IMR-90 (cell line): ENCODE data around the gene USPL1. TPM values are rescaled to one million over a fixed set of nuclear protein-coding genes. Genes with fewer than 3 reads are reported as not detected.

Experiments
- ATAC-seq: fragments of 200-7000 bp; cut with Tn5 transposase; 2 replicates; pipeline ENCODE4 v1.9.1; 2020; ENCODE audit warnings: low read depth, mild to moderate bottlenecking, moderate library complexity
- BruUV-seq: library from RNA; stranded (reverse); fragments of 400-500 nt; replicated peaks from 2 replicates; lab custom pipeline; 2021; lab: Mats Ljungman, UMichigan
- CTCF ChIA-PET: fragments of 300-600 bp; formaldehyde crosslinking; extraction: SDS; loops from one replicate; lab custom pipeline; 2021; ENCODE audit warnings: antibody characterized with exemption; lab: Yijun Ruan, JAX
- POLR2A ChIA-PET: fragments of 300-600 bp; sonication (Branson Sonifier 250); formaldehyde crosslinking; loops from one replicate; lab custom pipeline; 2022; ENCODE audit warnings: antibody characterized with exemption; ENCODE audit not compliant: unreplicated experiment; lab: Charles Lee
- DNase-seq: peaks from one replicate; pipeline ENCODE4 v3.0.0; 2013
- H2AFZ ChIP-seq: replicated peaks from 2 replicates; pipeline ENCODE3; 2013; ENCODE audit warnings: low read length, mild to moderate bottlenecking; ENCODE audit not compliant: poor library complexity
- H2AK5ac ChIP-seq: 2 replicates; pipeline ENCODE4 v1.6.1; 2013; ENCODE audit warnings: low read depth, low read length, inconsistent platforms
- H2AK9ac ChIP-seq: replicated peaks from 2 replicates; pipeline ENCODE3; 2013; ENCODE audit warnings: mild to moderate bottlenecking, low read depth, low read length, moderate library complexity; ENCODE audit not compliant: poor library complexity
- H2BK120ac ChIP-seq: 2 replicates; pipeline ENCODE4 v1.6.1; 2013; ENCODE audit warnings: low read depth, low read length, inconsistent platforms
- H2BK15ac ChIP-seq: 3 replicates; pipeline ENCODE4 v1.6.1; 2013; ENCODE audit warnings: low read depth, low read length, inconsistent platforms
- H2BK20ac ChIP-seq: 2 replicates; pipeline ENCODE4 v1.6.1; 2013; ENCODE audit warnings: low read depth, mild to moderate bottlenecking, inconsistent platforms, low read length, moderate library complexity
- H2BK5ac ChIP-seq: 2 replicates; pipeline ENCODE4 v1.6.1; 2013; ENCODE audit warnings: mild to moderate bottlenecking, low read depth, low read length, inconsistent platforms; ENCODE audit not compliant: poor library complexity, severe bottlenecking
- H3K14ac ChIP-seq: replicated peaks from 2 replicates; pipeline ENCODE4 v1.6.1; 2013; ENCODE audit warnings: low read depth, low read length, inconsistent platforms
- H3K18ac ChIP-seq: 2 replicates; pipeline ENCODE4 v1.6.1; 2013; ENCODE audit warnings: low read depth, low read length, control low read depth
- H3K23ac ChIP-seq: 2 replicates; pipeline ENCODE4 v1.6.1; 2013; ENCODE audit warnings: low read depth, low read length, inconsistent platforms
- H3K27ac ChIP-seq: 2 replicates; pipeline ENCODE4 v1.5.1; 2013; ENCODE audit warnings: mild to moderate bottlenecking, control low read depth, low read length; ENCODE audit not compliant: insufficient read depth
- H3K27me3 ChIP-seq: 2 replicates; pipeline ENCODE4 v1.6.1; 2013; ENCODE audit warnings: low read length; ENCODE audit not compliant: control insufficient read depth, insufficient read depth
- H3K36me3 ChIP-seq: 2 replicates; pipeline ENCODE4 v1.6.1; 2013; ENCODE audit warnings: low read length, mixed read lengths; ENCODE audit not compliant: control insufficient read depth, insufficient read depth
- H3K4ac ChIP-seq: 2 replicates; pipeline ENCODE4 v1.6.1; 2013; ENCODE audit warnings: low read depth, low read length, inconsistent platforms
- H3K4me1 ChIP-seq: 2 replicates; pipeline ENCODE4 v1.6.1; 2013; ENCODE audit warnings: low read length, mixed read lengths; ENCODE audit not compliant: control insufficient read depth, insufficient read depth
- H3K4me2 ChIP-seq: 2 replicates; pipeline ENCODE4 v1.6.1; 2013; ENCODE audit warnings: low read depth, mild to moderate bottlenecking, control low read depth, low read length, moderate library complexity
- H3K4me3 ChIP-seq: 2 replicates; pipeline ENCODE4 v1.5.1; 2013; ENCODE audit warnings: low read depth, mild to moderate bottlenecking, control low read depth, low read length, moderate library complexity; ENCODE audit not compliant: insufficient read depth
- H3K56ac ChIP-seq: 2 replicates; pipeline ENCODE4 v1.6.1; 2013; ENCODE audit warnings: low read length, inconsistent platforms; ENCODE audit not compliant: insufficient read depth; ENCODE audit errors: extremely low read depth
- H3K79me1 ChIP-seq, 2 experiments: 2 replicates each; pipeline ENCODE4 v1.6.1; 2013; ENCODE audit warnings: low read length in 2 of 2, inconsistent platforms in 1 of 2, low read depth in 1 of 2
- H3K9ac ChIP-seq: 2 replicates; pipeline ENCODE4 v1.6.1; 2013; ENCODE audit warnings: low read depth, low read length, control low read depth
- H3K9me1 ChIP-seq: 2 replicates; pipeline ENCODE4 v1.6.1; 2013; ENCODE audit warnings: low read length, inconsistent platforms; ENCODE audit not compliant: insufficient read depth
- H3K9me3 ChIP-seq: 2 replicates; pipeline ENCODE4 v1.6.1; 2013; ENCODE audit warnings: low read length; ENCODE audit not compliant: control insufficient read depth, insufficient read depth
- H4K20me1 ChIP-seq: 2 replicates; pipeline ENCODE4 v1.6.1; 2013; ENCODE audit warnings: low read length, inconsistent platforms; ENCODE audit not compliant: insufficient read depth
- H4K5ac ChIP-seq: 2 replicates; pipeline ENCODE4 v1.6.1; 2013; ENCODE audit warnings: mild to moderate bottlenecking, low read depth, low read length, control low read depth
- H4K8ac ChIP-seq, 2 experiments: 2 replicates each; pipeline ENCODE4 v1.6.1; 2013; ENCODE audit warnings: low read depth in 2 of 2, low read length in 2 of 2, control low read depth in 1 of 2, inconsistent platforms in 1 of 2
- H4K91ac ChIP-seq: 2 replicates; pipeline ENCODE4 v1.6.1; 2013; ENCODE audit warnings: low read depth, low read length, inconsistent platforms; ENCODE audit not compliant: insufficient read depth
- FOS ChIP-seq: fragments of 150-350 bp; IDR thresholded peaks from 2 replicates; pipeline ENCODE4 v1.6.1; 2016; ENCODE audit warnings: low read depth, low read length
- NFE2L2 ChIP-seq: fragments of 150-350 bp; IDR thresholded peaks from 2 replicates; pipeline ENCODE4 v1.6.1; 2016; ENCODE audit warnings: low read depth, mild to moderate bottlenecking, low read length
- RFX5 ChIP-seq: IDR thresholded peaks from 2 replicates; pipeline ENCODE4 v1.8.0; 2012; ENCODE audit warnings: low read depth, mild to moderate bottlenecking, low read length, moderate library complexity
- WGBS, 2 experiments: methylation state at CpG; one replicate each; pipeline versions ENCODE4 v1.1.5 to v1.1.7; 2013; ENCODE audit warnings: missing lambda C conversion rate in 2 of 2; ENCODE audit not compliant: insufficient read length in 1 of 2; ENCODE audit errors: extremely low coverage in 2 of 2; 5-methylcytosine and 5-hydroxymethylcytosine counted together
- dilution Hi-C: fragments of 300-500 bp; cut with HindIII; formaldehyde crosslinking; loops from one replicate; pipeline ENCODE4 v1.14.3; 2018; ENCODE audit warnings: low sequenced_read_pairs; ENCODE audit not compliant: unreplicated experiment
- in situ Hi-C: fragments of 300-500 bp; cut with MboI; formaldehyde crosslinking; loops from 3 replicates; pipeline ENCODE4 v1.14.3; 2019; ENCODE audit warnings: low sequenced_read_pairs, inconsistent platforms, mixed read lengths
- intact Hi-C: fragments of 100-400 bp; cut with micrococcal nuclease; formaldehyde crosslinking; loops from 2 replicates; pipeline ENCODE4 v1.10.0; 2022
- polyA plus RNA-seq, 3 experiments: library from polyadenylated mRNA; depleted of rRNA; stranded (reverse); fragments of >200 nt; gene quantifications; 2 replicates each; pipeline ENCODE4 v1.2.3, GENCODE V29; 2012; ENCODE audit warnings: low replicate concordance in 1 of 3
- total RNA-seq: library from RNA; depleted of rRNA; stranded (reverse); fragments of >200 nt; gene quantifications from 2 replicates; pipeline ENCODE4 v1.2.3, GENCODE V29; 2012
- TF ChIP-seq, protein P1 (sequence below): conservative IDR thresholded peaks from 2 replicates; pipeline ENCODE4 v1.5.1; 2012; ENCODE audit warnings: mild to moderate bottlenecking, low read depth, low read length, improper control_type of control experiment

The USPL1 gene
- total and polyA plus RNA-seq, 2 of the 4 experiments (the other 2 are of a cell fraction), result 12.1 to 15.4 TPM

DNA sequence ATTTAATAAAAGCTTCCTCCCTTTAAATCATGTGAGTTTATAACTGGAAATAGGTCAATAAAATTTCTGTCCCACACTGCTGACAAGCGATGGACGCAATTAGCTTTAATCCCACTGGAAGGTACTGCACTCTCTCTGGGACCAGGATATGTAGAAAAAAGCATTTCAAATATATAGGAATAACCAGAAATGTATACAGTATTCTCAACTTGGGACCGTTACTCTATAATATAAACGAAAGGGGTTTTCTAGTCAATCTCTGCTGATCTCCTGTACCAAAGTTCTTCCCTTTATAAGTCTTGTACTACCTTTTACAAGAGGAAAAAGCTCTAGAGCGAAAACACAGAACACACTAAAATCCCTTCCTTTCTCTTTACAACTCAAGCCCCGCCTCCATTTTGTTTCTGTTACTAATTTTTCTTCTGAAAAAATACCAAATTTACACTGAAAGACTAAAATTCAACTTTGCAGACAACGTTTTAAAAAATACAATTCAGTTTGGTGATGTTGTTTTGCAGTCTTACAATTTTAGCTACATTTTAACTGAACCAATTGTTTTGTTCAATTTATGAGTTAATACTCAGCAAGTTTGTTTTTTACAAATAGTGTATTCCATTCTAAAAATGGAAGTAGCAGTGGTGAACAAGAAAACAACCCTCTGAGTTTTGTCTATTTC lies 1.7 kb upstream of the USPL1 start:
- intact Hi-C loops, result loop anchor here (2.0 to 10.0 kb wide), 5 partner anchors 43 to 483 kb away; no protein-coding TSS in a partner anchor
- Histone ChIP-seq H3K79me1 (peaks cover 3 to 36% of the 10 kb centered on the region in 2 experiments; a peak in 2 of 4 replicates), H2BK20ac (no peak overlapping the region), H4K5ac (peak overlapping the region; percentile 86), H3K4me2 (peak overlapping the region; percentile 85), H3K9me1 (peaks cover 4% of the 10 kb centered on the region), H3K56ac (peak overlapping the region; percentile 79), H3K23ac (peak overlapping the region; percentile 97), H2AK9ac (no peak overlapping the region), H3K9me3 (no peaks in the 10 kb centered on the region), H3K36me3 (no peaks in the 10 kb centered on the region), H2BK5ac (peak overlapping the region; percentile 97), H2BK15ac (no peak overlapping the region), H2AK5ac (0 out of 2 replicates have a peak overlapping the region, but pooled peaks have one; percentile 33), H3K4me3 (peak overlapping the region; percentile 70), H3K9ac (peak overlapping the region; percentile 95), H3K27me3 (no peaks in the 10 kb centered on the region), H3K4me1 (no peaks in the 10 kb centered on the region; the same call in 1 of the 2 replicates), H2BK120ac (peak overlapping the region; percentile 73; the same call in 1 of the 2 replicates), H4K91ac (peak overlapping the region; percentile 36; the same call in 1 of the 2 replicates), H3K4ac (peak overlapping the region; percentile 69; the same call in 1 of the 2 replicates), H4K8ac (peak overlapping the region; percentile 72 to 95), H3K14ac (peak overlapping the region; percentile 98), H4K20me1 (peaks cover 6% of the 10 kb centered on the region; the same call in 1 of the 2 replicates), H3K18ac (peak overlapping the region; percentile 87), H3K27ac (peak overlapping the region; percentile 92), H2AFZ (no peak overlapping the region)
- peak; percentile 41 for DNase-seq
- BruUV-seq, result no TSS peak
- in situ Hi-C loops, result loop anchor here (10.0 kb wide), 1 partner anchor 151 kb away; the partner anchor contains the start of gene HMGB1
- no CpG with 5 or more reads among the region's 7 CpGs for WGBS, 2 experiments
- dilution Hi-C loops, result no loop called here
- TF ChIP-seq FOS (no peak), RFX5 (no peak), NFE2L2 (no peak)
- TF ChIP-seq, protein P1, sequence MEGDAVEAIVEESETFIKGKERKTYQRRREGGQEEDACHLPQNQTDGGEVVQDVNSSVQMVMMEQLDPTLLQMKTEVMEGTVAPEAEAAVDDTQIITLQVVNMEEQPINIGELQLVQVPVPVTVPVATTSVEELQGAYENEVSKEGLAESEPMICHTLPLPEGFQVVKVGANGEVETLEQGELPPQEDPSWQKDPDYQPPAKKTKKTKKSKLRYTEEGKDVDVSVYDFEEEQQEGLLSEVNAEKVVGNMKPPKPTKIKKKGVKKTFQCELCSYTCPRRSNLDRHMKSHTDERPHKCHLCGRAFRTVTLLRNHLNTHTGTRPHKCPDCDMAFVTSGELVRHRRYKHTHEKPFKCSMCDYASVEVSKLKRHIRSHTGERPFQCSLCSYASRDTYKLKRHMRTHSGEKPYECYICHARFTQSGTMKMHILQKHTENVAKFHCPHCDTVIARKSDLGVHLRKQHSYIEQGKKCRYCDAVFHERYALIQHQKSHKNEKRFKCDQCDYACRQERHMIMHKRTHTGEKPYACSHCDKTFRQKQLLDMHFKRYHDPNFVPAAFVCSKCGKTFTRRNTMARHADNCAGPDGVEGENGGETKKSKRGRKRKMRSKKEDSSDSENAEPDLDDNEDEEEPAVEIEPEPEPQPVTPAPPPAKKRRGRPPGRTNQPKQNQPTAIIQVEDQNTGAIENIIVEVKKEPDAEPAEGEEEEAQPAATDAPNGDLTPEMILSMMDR, result no peak
- ChIA-PET CTCF (interaction anchor here (0.6 to 1.5 kb wide), 4 partner anchors 9 to 483 kb away, joined by 3 to 5 read pairs (median 4); no protein-coding TSS in a partner anchor), POLR2A (interaction anchor here (0.5 kb wide), 1 partner anchor 38 kb away, joined by 5 read pairs; no protein-coding TSS in a partner anchor)
- ATAC-seq, result no peak
